HG03066 (cell line): ENCODE results near the gene NOP14.
A peak's percentile ranks its signal among the peaks of the same experiment; 100 is the strongest.
"Not testable (repeated sequence)": the region's sequence is repeated elsewhere in the genome, so short reads cannot be mapped to it uniquely, and the experiment has no call there.

Experiments used
- ATAC-seq: cut with Tn5 transposase; IDR thresholded peaks from one replicate; pipeline ENCODE4 v1.9.1; 2021; ENCODE audit warnings: low read depth; ENCODE audit not compliant: unreplicated experiment

NOP14 gene

GRCh38 chr4:2962614-2963174 is 512 bp downstream of the NOP14 start:
- peak; percentile 16 for ATAC-seq

GRCh38 chr4:2961811-2962441 is 1.3 kb downstream of the NOP14 start:
- ATAC-seq: no peak

GRCh38 chr4:2961421-2961810 is 1.8 kb downstream of the NOP14 start:
- no peak for ATAC-seq

- ATAC-seq: not testable (repeated sequence)
Observed at GRCh38 chr4:2960450-2960849, 2.8 kb downstream of the NOP14 start.

GRCh38 chr4:2958446-2958845 is 4.8 kb downstream of the NOP14 start:
- ATAC-seq: no peak

- ATAC-seq: not testable (repeated sequence)
Observed at GRCh38 chr4:2955186-2956044, 7.8 kb downstream of the NOP14 start.

GRCh38 chr4:2954358-2955185 is 8.6 kb downstream of the NOP14 start:
- ATAC-seq: no peak

GRCh38 chr4:2953496-2953895 is 9.7 kb downstream of the NOP14 start:
- no peak for ATAC-seq

GRCh38 chr4:2950221-2950989 is 12.8 kb downstream of the NOP14 start:
- no peak for ATAC-seq

- no peak for ATAC-seq
Observed at GRCh38 chr4:2949782-2950125, 13.5 kb downstream of the NOP14 start.

GRCh38 chr4:2948895-2949781 is 14.1 kb downstream of the NOP14 start:
- no peak for ATAC-seq

- no peak for ATAC-seq
Observed at GRCh38 chr4:2947926-2948325, 15.3 kb downstream of the NOP14 start.

GRCh38 chr4:2946812-2947600 is 16.2 kb downstream of the NOP14 start:
- ATAC-seq: no peak

GRCh38 chr4:2945619-2946604 is 17.3 kb downstream of the NOP14 start:
- not testable (repeated sequence) for ATAC-seq

GRCh38 chr4:2944586-2945526 is 18.4 kb downstream of the NOP14 start:
- ATAC-seq: no peak

GRCh38 chr4:2944091-2944482 is 19.1 kb downstream of the NOP14 start:
- no peak for ATAC-seq
